Gastrocnemius medialis (tissue), 4 donors: ENCODE measurements around the gene UBALD2.

Source experiments
- POLR2A ChIP-seq, 2 donors: fragments of 450-650 bp; IDR thresholded peaks; one replicate each; pipeline ENCODE4 v1.6.1; 2017; ENCODE audit warnings: antibody characterized with exemption in 2 of 2, mild to moderate bottlenecking in 2 of 2, moderate library complexity in 2 of 2
- TF ChIP-seq, protein P1 (sequence below), 5 experiments: fragments of 450-650 bp in 3 of 5; fragments of 200-600 bp in 2 of 5; sonication (generic) in 2 of 5; IDR thresholded peaks in 4 of 5; conservative IDR thresholded peaks in 1 of 5; 1 replicate in 4 of 5; 2 replicates in 1 of 5; pipeline ENCODE4 v1.5.1; 2016 to 2019; ENCODE audit warnings: antibody characterized with exemption in 5 of 5, mild to moderate bottlenecking in 3 of 5, moderate library complexity in 3 of 5

- TF ChIP-seq POLR2A (IDR thresholded peaks at IDR 0.05), result no peak
- TF ChIP-seq, protein P1, sequence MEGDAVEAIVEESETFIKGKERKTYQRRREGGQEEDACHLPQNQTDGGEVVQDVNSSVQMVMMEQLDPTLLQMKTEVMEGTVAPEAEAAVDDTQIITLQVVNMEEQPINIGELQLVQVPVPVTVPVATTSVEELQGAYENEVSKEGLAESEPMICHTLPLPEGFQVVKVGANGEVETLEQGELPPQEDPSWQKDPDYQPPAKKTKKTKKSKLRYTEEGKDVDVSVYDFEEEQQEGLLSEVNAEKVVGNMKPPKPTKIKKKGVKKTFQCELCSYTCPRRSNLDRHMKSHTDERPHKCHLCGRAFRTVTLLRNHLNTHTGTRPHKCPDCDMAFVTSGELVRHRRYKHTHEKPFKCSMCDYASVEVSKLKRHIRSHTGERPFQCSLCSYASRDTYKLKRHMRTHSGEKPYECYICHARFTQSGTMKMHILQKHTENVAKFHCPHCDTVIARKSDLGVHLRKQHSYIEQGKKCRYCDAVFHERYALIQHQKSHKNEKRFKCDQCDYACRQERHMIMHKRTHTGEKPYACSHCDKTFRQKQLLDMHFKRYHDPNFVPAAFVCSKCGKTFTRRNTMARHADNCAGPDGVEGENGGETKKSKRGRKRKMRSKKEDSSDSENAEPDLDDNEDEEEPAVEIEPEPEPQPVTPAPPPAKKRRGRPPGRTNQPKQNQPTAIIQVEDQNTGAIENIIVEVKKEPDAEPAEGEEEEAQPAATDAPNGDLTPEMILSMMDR (IDR thresholded peaks at IDR 0.05 in 4 of 5, conservative IDR thresholded peaks at IDR 0.05 in 1 of 5), result peak in 2 of 5 experiments; percentile 9 to 22
These were observed 14.7 kb downstream of the UBALD2 start for GRCh38 chr17:76279742-76280287.
